H7 (cell line): ENCODE data around the gene EML6. TPM values are rescaled to one million over a fixed set of nuclear protein-coding genes. Genes with fewer than 3 reads are reported as not detected.
A peak's percentile ranks its signal among the peaks of the same experiment; 100 is the strongest.

Experiments
- DNase-seq: peaks from one replicate; pipeline ENCODE4 v3.0.0; 2012
- H3K27me3 ChIP-seq: 2 replicates; pipeline ENCODE4 v1.6.0; 2011; ENCODE audit warnings: mild to moderate bottlenecking, low read length; ENCODE audit not compliant: control insufficient read depth, insufficient read depth
- H3K36me3 ChIP-seq: replicated peaks from 2 replicates; pipeline ENCODE4 v1.5.1; 2011; ENCODE audit warnings: low read length; ENCODE audit not compliant: control insufficient read depth, insufficient read depth
- H3K4me3 ChIP-seq: 2 replicates; pipeline ENCODE4 v1.5.1; 2011; ENCODE audit warnings: low read depth, mild to moderate bottlenecking, control low read depth, low read length, moderate library complexity; ENCODE audit not compliant: insufficient read depth
- total RNA-seq: library from RNA; depleted of rRNA; stranded (reverse); fragments of >200 nt; shearing (Covaris generic); gene quantifications from 2 replicates; pipeline ENCODE4 v1.2.3, GENCODE V29; 2014; rRNA removed

Gene EML6
- 0.52 and 1.0 TPM in 2 replicates for total RNA-seq

- Histone ChIP-seq H3K27me3 (peaks cover 35% of the 10 kb centered on the region), H3K36me3 (no peaks in the 10 kb centered on the region), H3K4me3 (peak within 1 kb of the TSS; percentile 81)
- DNase-seq, result peak; percentile 98
Observed at GRCh38 chr2:54723131-54723995, at the start of gene EML6. Gene EML6, plus strand, starts transcription at chr2:54723662. Its CDS starts 1,400 bp downstream, at chr2:54725062.

GRCh38 chr2:54675281-54675680, 48.2 kb upstream of the EML6 start:
- DNase-seq, result no peak
- H3K4me3 ChIP-seq, result no peak overlapping the region
- no peaks in the 10 kb centered on the region; the same call in 1 of the 2 replicates for H3K36me3 ChIP-seq
- H3K27me3 ChIP-seq, result no peaks in the 10 kb centered on the region

GRCh38 chr2:54675738-54676137, 47.7 kb upstream of the EML6 start:
- H3K4me3 ChIP-seq, result no peak overlapping the region
- H3K27me3 ChIP-seq, result no peaks in the 10 kb centered on the region
- DNase-seq, result no peak
- H3K36me3 ChIP-seq, result no peaks in the 10 kb centered on the region

- Histone ChIP-seq H3K4me3 (no peak overlapping the region), H3K36me3 (no peaks in the 10 kb centered on the region), H3K27me3 (no peaks in the 10 kb centered on the region)
- no peak for DNase-seq
Observed at GRCh38 chr2:54676656-54677055, 46.8 kb upstream of the EML6 start.

GRCh38 chr2:54677476-54678265, 45.8 kb upstream of the EML6 start:
- H3K4me3 ChIP-seq, result no peak overlapping the region
- H3K36me3 ChIP-seq, result no peaks in the 10 kb centered on the region
- no peaks in the 10 kb centered on the region for H3K27me3 ChIP-seq
- no peak for DNase-seq

GRCh38 chr2:54678719-54679118, 44.7 kb upstream of the EML6 start:
- Histone ChIP-seq H3K4me3 (no peak overlapping the region), H3K36me3 (no peaks in the 10 kb centered on the region), H3K27me3 (no peaks in the 10 kb centered on the region)
- DNase-seq, result no peak

- H3K36me3 ChIP-seq, result no peaks in the 10 kb centered on the region
- no peaks in the 10 kb centered on the region for H3K27me3 ChIP-seq
- DNase-seq, result no peak
- no peak overlapping the region for H3K4me3 ChIP-seq
Observed at GRCh38 chr2:54680397-54681041, 42.9 kb upstream of the EML6 start.

GRCh38 chr2:54681416-54681815, 42.0 kb upstream of the EML6 start:
- no peaks in the 10 kb centered on the region for H3K36me3 ChIP-seq
- DNase-seq, result no peak
- no peak overlapping the region for H3K4me3 ChIP-seq
- H3K27me3 ChIP-seq, result no peaks in the 10 kb centered on the region

- Histone ChIP-seq H3K36me3 (no peaks in the 10 kb centered on the region), H3K4me3 (no peak overlapping the region), H3K27me3 (no peaks in the 10 kb centered on the region)
- no peak for DNase-seq
Observed at GRCh38 chr2:54683596-54683995, 39.9 kb upstream of the EML6 start.

GRCh38 chr2:54685263-54685775, 38.1 kb upstream of the EML6 start:
- Histone ChIP-seq H3K4me3 (no peak overlapping the region), H3K27me3 (no peaks in the 10 kb centered on the region), H3K36me3 (no peaks in the 10 kb centered on the region)
- DNase-seq, result no peak

- no peak overlapping the region for H3K4me3 ChIP-seq
- no peaks in the 10 kb centered on the region for H3K27me3 ChIP-seq
- no peak for DNase-seq
- no peaks in the 10 kb centered on the region for H3K36me3 ChIP-seq
Observed at GRCh38 chr2:54687595-54688152, 35.8 kb upstream of the EML6 start.

GRCh38 chr2:54691445-54692135, 31.9 kb upstream of the EML6 start:
- no peaks in the 10 kb centered on the region for H3K36me3 ChIP-seq
- no peak for DNase-seq
- H3K27me3 ChIP-seq, result no peaks in the 10 kb centered on the region
- H3K4me3 ChIP-seq, result no peak overlapping the region

- Histone ChIP-seq H3K27me3 (no peaks in the 10 kb centered on the region), H3K4me3 (no peak overlapping the region), H3K36me3 (no peaks in the 10 kb centered on the region)
- no peak for DNase-seq
Observed at GRCh38 chr2:54692556-54692955, 30.9 kb upstream of the EML6 start.

- Histone ChIP-seq H3K27me3 (no peaks in the 10 kb centered on the region), H3K4me3 (no peak overlapping the region), H3K36me3 (no peaks in the 10 kb centered on the region)
- no peak for DNase-seq
Observed at GRCh38 chr2:54695378-54695777, 28.1 kb upstream of the EML6 start.
